ENCODE measurements around the gene ADAMTS2.

Gene ADAMTS2

GRCh38 chr5:179165421-179166170 lies 179.7 kb downstream of the ADAMTS2 start:
- DNase-seq (ENCODE audit: insufficient read length, low spot score), result no peak
- TF ChIP-seq SPI1 (IDR thresholded peaks at IDR 0.05; ENCODE audit: low read depth, low read length) (no peak), POLR2AphosphoS5 (IDR thresholded peaks at IDR 0.05; ENCODE audit: low read depth, low read length) (no peak), TAF1 (IDR thresholded peaks at IDR 0.05; ENCODE audit: low read depth, low read length) (no peak), POLR2A (IDR thresholded peaks at IDR 0.05; ENCODE audit: low read depth, low read length) (no peak), PAX5 (IDR thresholded peaks at IDR 0.05; ENCODE audit: insufficient read depth, low read length, severe bottlenecking) (no peak), POU2F2 (IDR thresholded peaks at IDR 0.05; ENCODE audit: low read depth, low read length) (no peak)
- no peak for FAIRE-seq

- no peak for DNase-seq (ENCODE audit: insufficient read length, low spot score)
- TF ChIP-seq POU2F2 (IDR thresholded peaks at IDR 0.05; ENCODE audit: low read depth, low read length) (no peak), PAX5 (IDR thresholded peaks at IDR 0.05; ENCODE audit: insufficient read depth, low read length, severe bottlenecking) (no peak), TAF1 (IDR thresholded peaks at IDR 0.05; ENCODE audit: low read depth, low read length) (no peak), SPI1 (IDR thresholded peaks at IDR 0.05; ENCODE audit: low read depth, low read length) (no peak), POLR2A (IDR thresholded peaks at IDR 0.05; ENCODE audit: low read depth, low read length) (no peak), POLR2AphosphoS5 (IDR thresholded peaks at IDR 0.05; ENCODE audit: low read depth, low read length) (no peak)
- no peak for FAIRE-seq
Measured at GRCh38 chr5:179164331-179165311, 180.6 kb downstream of the ADAMTS2 start.

- DNase-seq (ENCODE audit: insufficient read length, low spot score), result no peak
- TF ChIP-seq SPI1 (IDR thresholded peaks at IDR 0.05; ENCODE audit: low read depth, low read length), result no peak
- no peak for TF ChIP-seq TAF1 (IDR thresholded peaks at IDR 0.05; ENCODE audit: low read depth, low read length)
- no peak for TF ChIP-seq PAX5 (IDR thresholded peaks at IDR 0.05; ENCODE audit: insufficient read depth, low read length, severe bottlenecking)
- no peak for FAIRE-seq
Measured at GRCh38 chr5:179163236-179164155, 181.8 kb downstream of the ADAMTS2 start.

GRCh38 chr5:179162351-179163235 lies 182.7 kb downstream of the ADAMTS2 start:
- DNase-seq (ENCODE audit: insufficient read length, low spot score), result no peak
- no peak for TF ChIP-seq POLR2A (IDR thresholded peaks at IDR 0.05; ENCODE audit: low read depth, low read length)
- no peak for TF ChIP-seq SPI1 (IDR thresholded peaks at IDR 0.05; ENCODE audit: low read depth, low read length)
- no peak for TF ChIP-seq POU2F2 (IDR thresholded peaks at IDR 0.05; ENCODE audit: low read depth, low read length)
- no peak for TF ChIP-seq POLR2AphosphoS5 (IDR thresholded peaks at IDR 0.05; ENCODE audit: low read depth, low read length)
- no peak for TF ChIP-seq TAF1 (IDR thresholded peaks at IDR 0.05; ENCODE audit: low read depth, low read length)
- no peak for TF ChIP-seq PAX5 (IDR thresholded peaks at IDR 0.05; ENCODE audit: insufficient read depth, low read length, severe bottlenecking)
- no peak for FAIRE-seq

- FAIRE-seq (no peak), DNase-seq (ENCODE audit: insufficient read length, low spot score) (no peak)
- TF ChIP-seq PAX5 (IDR thresholded peaks at IDR 0.05; ENCODE audit: insufficient read depth, low read length, severe bottlenecking) (no peak), POLR2A (IDR thresholded peaks at IDR 0.05; ENCODE audit: low read depth, low read length) (no peak), SPI1 (IDR thresholded peaks at IDR 0.05; ENCODE audit: low read depth, low read length) (no peak), TAF1 (IDR thresholded peaks at IDR 0.05; ENCODE audit: low read depth, low read length) (no peak), POLR2AphosphoS5 (IDR thresholded peaks at IDR 0.05; ENCODE audit: low read depth, low read length) (no peak), POU2F2 (IDR thresholded peaks at IDR 0.05; ENCODE audit: low read depth, low read length) (no peak)
Measured at GRCh38 chr5:179161901-179162300, 183.4 kb downstream of the ADAMTS2 start.

GRCh38 chr5:179160584-179160983 lies 184.7 kb downstream of the ADAMTS2 start:
- DNase-seq (ENCODE audit: insufficient read length, low spot score) (no peak), FAIRE-seq (no peak)
- TF ChIP-seq POLR2AphosphoS5 (IDR thresholded peaks at IDR 0.05; ENCODE audit: low read depth, low read length) (no peak), TAF1 (IDR thresholded peaks at IDR 0.05; ENCODE audit: low read depth, low read length) (no peak), POLR2A (IDR thresholded peaks at IDR 0.05; ENCODE audit: low read depth, low read length) (no peak), PAX5 (IDR thresholded peaks at IDR 0.05; ENCODE audit: insufficient read depth, low read length, severe bottlenecking) (no peak), SPI1 (IDR thresholded peaks at IDR 0.05; ENCODE audit: low read depth, low read length) (no peak), POU2F2 (IDR thresholded peaks at IDR 0.05; ENCODE audit: low read depth, low read length) (no peak)

- FAIRE-seq, result no peak
- TF ChIP-seq SPI1 (IDR thresholded peaks at IDR 0.05; ENCODE audit: low read depth, low read length) (no peak), POLR2AphosphoS5 (IDR thresholded peaks at IDR 0.05; ENCODE audit: low read depth, low read length) (no peak), TAF1 (IDR thresholded peaks at IDR 0.05; ENCODE audit: low read depth, low read length) (no peak), POLR2A (IDR thresholded peaks at IDR 0.05; ENCODE audit: low read depth, low read length) (no peak), PAX5 (IDR thresholded peaks at IDR 0.05; ENCODE audit: insufficient read depth, low read length, severe bottlenecking) (no peak), POU2F2 (IDR thresholded peaks at IDR 0.05; ENCODE audit: low read depth, low read length) (no peak)
- DNase-seq (ENCODE audit: insufficient read length, low spot score), result no peak
Measured at GRCh38 chr5:179158556-179158955, 186.7 kb downstream of the ADAMTS2 start.

Data from GM12891 (cell line).